ENCODE results near the gene DENND4A. TPM values are rescaled to one million over a fixed set of nuclear protein-coding genes. Genes with fewer than 3 reads are reported as not detected.

The DENND4A gene
- total and polyA plus RNA-seq, 9 of the 15 experiments (the other 6 are each of a cell fraction or from before 2014, with no cell fraction given) = 6.8 to 32.3 (median 19.9) TPM

DNA sequence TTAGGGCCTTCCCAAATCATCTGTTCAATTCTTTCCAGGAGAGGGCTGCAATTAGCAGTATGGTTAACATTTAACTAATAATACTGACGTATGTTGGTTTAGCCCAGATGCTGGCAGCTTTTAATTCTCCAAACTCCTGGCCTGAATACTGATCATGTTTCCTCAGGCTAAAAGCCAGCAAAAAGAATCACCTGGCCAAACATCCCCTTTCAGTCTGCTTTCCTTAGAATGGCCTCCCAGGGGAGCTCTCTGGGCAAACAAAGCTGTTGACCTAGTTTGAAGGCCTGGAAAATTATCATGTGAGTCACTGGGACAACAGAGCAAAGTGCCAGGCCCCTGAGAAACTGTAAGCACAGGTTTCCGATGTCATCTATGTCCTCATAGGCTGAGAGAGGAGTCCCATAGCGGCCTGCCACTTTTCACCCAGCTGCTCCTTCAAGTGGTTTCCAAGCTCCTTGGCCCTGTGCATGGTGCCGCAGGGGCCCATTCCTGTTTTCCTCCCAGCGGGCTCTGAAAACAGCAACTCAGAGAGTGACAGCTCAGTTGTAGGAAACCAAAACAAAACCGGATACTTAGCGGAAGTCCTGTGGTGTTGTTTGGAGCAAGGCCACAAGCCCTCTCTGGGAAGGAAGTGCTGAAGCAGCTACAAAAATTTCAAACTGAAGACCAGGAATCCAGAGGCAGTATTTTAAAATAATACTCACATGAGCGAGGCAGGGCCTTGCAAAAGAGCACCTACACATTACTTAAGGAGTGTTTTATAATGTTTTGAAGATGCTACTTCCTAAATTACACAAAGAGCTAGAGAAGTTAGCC, 40.7 kb upstream of the DENND4A start (continued):
- TF ChIP-seq, protein P1, sequence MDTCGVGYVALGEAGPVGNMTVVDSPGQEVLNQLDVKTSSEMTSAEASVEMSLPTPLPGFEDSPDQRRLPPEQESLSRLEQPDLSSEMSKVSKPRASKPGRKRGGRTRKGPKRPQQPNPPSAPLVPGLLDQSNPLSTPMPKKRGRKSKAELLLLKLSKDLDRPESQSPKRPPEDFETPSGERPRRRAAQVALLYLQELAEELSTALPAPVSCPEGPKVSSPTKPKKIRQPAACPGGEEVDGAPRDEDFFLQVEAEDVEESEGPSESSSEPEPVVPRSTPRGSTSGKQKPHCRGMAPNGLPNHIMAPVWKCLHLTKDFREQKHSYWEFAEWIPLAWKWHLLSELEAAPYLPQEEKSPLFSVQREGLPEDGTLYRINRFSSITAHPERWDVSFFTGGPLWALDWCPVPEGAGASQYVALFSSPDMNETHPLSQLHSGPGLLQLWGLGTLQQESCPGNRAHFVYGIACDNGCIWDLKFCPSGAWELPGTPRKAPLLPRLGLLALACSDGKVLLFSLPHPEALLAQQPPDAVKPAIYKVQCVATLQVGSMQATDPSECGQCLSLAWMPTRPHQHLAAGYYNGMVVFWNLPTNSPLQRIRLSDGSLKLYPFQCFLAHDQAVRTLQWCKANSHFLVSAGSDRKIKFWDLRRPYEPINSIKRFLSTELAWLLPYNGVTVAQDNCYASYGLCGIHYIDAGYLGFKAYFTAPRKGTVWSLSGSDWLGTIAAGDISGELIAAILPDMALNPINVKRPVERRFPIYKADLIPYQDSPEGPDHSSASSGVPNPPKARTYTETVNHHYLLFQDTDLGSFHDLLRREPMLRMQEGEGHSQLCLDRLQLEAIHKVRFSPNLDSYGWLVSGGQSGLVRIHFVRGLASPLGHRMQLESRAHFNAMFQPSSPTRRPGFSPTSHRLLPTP (IDR thresholded peaks at IDR 0.05; ENCODE audit: borderline replicate concordance, extremely low read depth, insufficient read length) = no peak
- TF ChIP-seq HDAC2 (IDR thresholded peaks at IDR 0.05) (0 out of 2 replicates have a peak, but pooled peaks have one; percentile 44), TBP (optimal IDR thresholded peaks at IDR 0.05; ENCODE audit: low read depth, low read length) (peak; percentile 3), FUS (optimal IDR thresholded peaks at IDR 0.05; ENCODE audit: low read depth, low read length) (no peak), ZNF561 (CRISPR knock-in tag; conservative IDR thresholded peaks at IDR 0.05) (no peak), SMARCC2 (IDR thresholded peaks at IDR 0.05; ENCODE audit: low read depth) (no peak), TAF7 (tag; IDR thresholded peaks at IDR 0.05) (no peak; the same call in 1 of the 2 replicates), KDM5B (IDR thresholded peaks at IDR 0.05; ENCODE audit: insufficient replicate concordance, low read depth, low read length) (peak; percentile 48), ZNF146 (CRISPR knock-in tag; IDR thresholded peaks at IDR 0.05; ENCODE audit: unreplicated experiment) (no peak), MYC (IDR thresholded peaks at IDR 0.05; ENCODE audit: low read depth, low read length) (no peak), MYC (CRISPR knock-in tag; IDR thresholded peaks at IDR 0.05; ENCODE audit: borderline replicate concordance, low read depth) (no peak)
- TF ChIP-seq, protein P2, sequence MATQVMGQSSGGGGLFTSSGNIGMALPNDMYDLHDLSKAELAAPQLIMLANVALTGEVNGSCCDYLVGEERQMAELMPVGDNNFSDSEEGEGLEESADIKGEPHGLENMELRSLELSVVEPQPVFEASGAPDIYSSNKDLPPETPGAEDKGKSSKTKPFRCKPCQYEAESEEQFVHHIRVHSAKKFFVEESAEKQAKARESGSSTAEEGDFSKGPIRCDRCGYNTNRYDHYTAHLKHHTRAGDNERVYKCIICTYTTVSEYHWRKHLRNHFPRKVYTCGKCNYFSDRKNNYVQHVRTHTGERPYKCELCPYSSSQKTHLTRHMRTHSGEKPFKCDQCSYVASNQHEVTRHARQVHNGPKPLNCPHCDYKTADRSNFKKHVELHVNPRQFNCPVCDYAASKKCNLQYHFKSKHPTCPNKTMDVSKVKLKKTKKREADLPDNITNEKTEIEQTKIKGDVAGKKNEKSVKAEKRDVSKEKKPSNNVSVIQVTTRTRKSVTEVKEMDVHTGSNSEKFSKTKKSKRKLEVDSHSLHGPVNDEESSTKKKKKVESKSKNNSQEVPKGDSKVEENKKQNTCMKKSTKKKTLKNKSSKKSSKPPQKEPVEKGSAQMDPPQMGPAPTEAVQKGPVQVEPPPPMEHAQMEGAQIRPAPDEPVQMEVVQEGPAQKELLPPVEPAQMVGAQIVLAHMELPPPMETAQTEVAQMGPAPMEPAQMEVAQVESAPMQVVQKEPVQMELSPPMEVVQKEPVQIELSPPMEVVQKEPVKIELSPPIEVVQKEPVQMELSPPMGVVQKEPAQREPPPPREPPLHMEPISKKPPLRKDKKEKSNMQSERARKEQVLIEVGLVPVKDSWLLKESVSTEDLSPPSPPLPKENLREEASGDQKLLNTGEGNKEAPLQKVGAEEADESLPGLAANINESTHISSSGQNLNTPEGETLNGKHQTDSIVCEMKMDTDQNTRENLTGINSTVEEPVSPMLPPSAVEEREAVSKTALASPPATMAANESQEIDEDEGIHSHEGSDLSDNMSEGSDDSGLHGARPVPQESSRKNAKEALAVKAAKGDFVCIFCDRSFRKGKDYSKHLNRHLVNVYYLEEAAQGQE (IDR thresholded peaks at IDR 0.05; ENCODE audit: borderline replicate concordance) = peak; percentile 42; the same call in 1 of the 2 replicates
- TF ChIP-seq, protein P2 (CRISPR knock-in tag; IDR thresholded peaks at IDR 0.05; ENCODE audit: low read depth) = no peak
- TF ChIP-seq, protein P3, sequence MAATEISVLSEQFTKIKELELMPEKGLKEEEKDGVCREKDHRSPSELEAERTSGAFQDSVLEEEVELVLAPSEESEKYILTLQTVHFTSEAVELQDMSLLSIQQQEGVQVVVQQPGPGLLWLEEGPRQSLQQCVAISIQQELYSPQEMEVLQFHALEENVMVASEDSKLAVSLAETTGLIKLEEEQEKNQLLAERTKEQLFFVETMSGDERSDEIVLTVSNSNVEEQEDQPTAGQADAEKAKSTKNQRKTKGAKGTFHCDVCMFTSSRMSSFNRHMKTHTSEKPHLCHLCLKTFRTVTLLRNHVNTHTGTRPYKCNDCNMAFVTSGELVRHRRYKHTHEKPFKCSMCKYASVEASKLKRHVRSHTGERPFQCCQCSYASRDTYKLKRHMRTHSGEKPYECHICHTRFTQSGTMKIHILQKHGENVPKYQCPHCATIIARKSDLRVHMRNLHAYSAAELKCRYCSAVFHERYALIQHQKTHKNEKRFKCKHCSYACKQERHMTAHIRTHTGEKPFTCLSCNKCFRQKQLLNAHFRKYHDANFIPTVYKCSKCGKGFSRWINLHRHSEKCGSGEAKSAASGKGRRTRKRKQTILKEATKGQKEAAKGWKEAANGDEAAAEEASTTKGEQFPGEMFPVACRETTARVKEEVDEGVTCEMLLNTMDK (IDR thresholded peaks at IDR 0.05; ENCODE audit: borderline replicate concordance, insufficient read depth, low read depth, low read length, poor library complexity, severe bottlenecking) = no peak
